RWPE2 (cell line): Measurements from ENCODE around the gene MTPN.

Source experiments
- ATAC-seq: fragments of 200-7000 bp; cut with Tn5 transposase; 3 replicates; pipeline ENCODE4 v1.9.1; 2021; ENCODE audit warnings: low read depth
- DNase-seq: peaks from one replicate; pipeline ENCODE4 v3.0.0-alpha.2; 2020; ENCODE audit warnings: low spot score
- H3K27ac ChIP-seq: fragments of 450-650 bp; 2 replicates; pipeline ENCODE4 v1.5.1; 2017; ENCODE audit warnings: mild to moderate bottlenecking; ENCODE audit not compliant: poor library complexity, severe bottlenecking
- H3K27me3 ChIP-seq: fragments of 250-450 bp; sonication (Bioruptor Pico); 2 replicates; pipeline ENCODE4 v1.5.1; 2021; ENCODE audit warnings: mild to moderate bottlenecking, moderate library complexity; ENCODE audit not compliant: insufficient read depth, poor library complexity, severe bottlenecking
- H3K36me3 ChIP-seq: fragments of 250-450 bp; sonication (Bioruptor Pico); 2 replicates; pipeline ENCODE4 v1.5.1; 2020; ENCODE audit warnings: low read depth, mild to moderate bottlenecking, moderate library complexity
- H3K4me1 ChIP-seq: fragments of 250-450 bp; sonication (Bioruptor Pico); 2 replicates; pipeline ENCODE4 v1.5.1; 2021; ENCODE audit warnings: mild to moderate bottlenecking, moderate library complexity; ENCODE audit not compliant: insufficient read depth, poor library complexity, severe bottlenecking
- H3K4me3 ChIP-seq: fragments of 250-450 bp; sonication (Bioruptor Pico); 2 replicates; pipeline ENCODE4 v1.5.1; 2021; ENCODE audit warnings: mild to moderate bottlenecking, moderate library complexity; ENCODE audit not compliant: severe bottlenecking
- H3K9me3 ChIP-seq: fragments of 250-450 bp; sonication (Bioruptor Pico); 2 replicates; pipeline ENCODE4 v1.5.1; 2021; ENCODE audit warnings: mild to moderate bottlenecking, moderate library complexity; ENCODE audit not compliant: severe bottlenecking
- TF ChIP-seq, protein P1 (sequence below): fragments of 450-650 bp; IDR thresholded peaks from one replicate; pipeline ENCODE4 v1.5.1; 2017; ENCODE audit warnings: mild to moderate bottlenecking, moderate library complexity; ENCODE audit not compliant: poor library complexity, severe bottlenecking

Gene MTPN

DNA sequence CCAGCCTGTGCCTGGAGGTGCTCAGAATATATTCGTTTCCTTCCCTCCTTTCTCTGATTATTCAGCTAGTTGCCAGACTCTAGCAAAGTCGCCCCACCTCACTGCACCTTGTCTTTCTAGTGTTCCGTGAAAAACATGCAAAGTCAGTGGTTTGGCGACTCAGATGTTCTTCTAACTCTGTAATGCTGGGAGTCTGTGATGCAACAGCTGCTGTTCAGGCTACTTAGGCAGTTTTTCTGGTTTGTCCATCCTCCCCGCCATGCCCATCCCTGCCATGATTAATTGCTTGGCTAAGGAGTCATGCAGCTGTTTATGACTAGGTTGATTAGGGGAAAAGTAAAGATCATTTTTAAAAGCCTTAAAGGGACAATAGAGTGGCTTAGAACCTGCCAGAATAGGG lies 99.4 kb downstream of the MTPN start:
- peaks cover 23% of the 10 kb centered on the region for H3K4me1 ChIP-seq
- no peak overlapping the region for H3K4me3 ChIP-seq
- H3K36me3 ChIP-seq = no peaks in the 10 kb centered on the region
- DNase-seq = peak; percentile 79
- H3K9me3 ChIP-seq = no peaks in the 10 kb centered on the region
- peak; percentile 95 for ATAC-seq
- TF ChIP-seq, protein P1, sequence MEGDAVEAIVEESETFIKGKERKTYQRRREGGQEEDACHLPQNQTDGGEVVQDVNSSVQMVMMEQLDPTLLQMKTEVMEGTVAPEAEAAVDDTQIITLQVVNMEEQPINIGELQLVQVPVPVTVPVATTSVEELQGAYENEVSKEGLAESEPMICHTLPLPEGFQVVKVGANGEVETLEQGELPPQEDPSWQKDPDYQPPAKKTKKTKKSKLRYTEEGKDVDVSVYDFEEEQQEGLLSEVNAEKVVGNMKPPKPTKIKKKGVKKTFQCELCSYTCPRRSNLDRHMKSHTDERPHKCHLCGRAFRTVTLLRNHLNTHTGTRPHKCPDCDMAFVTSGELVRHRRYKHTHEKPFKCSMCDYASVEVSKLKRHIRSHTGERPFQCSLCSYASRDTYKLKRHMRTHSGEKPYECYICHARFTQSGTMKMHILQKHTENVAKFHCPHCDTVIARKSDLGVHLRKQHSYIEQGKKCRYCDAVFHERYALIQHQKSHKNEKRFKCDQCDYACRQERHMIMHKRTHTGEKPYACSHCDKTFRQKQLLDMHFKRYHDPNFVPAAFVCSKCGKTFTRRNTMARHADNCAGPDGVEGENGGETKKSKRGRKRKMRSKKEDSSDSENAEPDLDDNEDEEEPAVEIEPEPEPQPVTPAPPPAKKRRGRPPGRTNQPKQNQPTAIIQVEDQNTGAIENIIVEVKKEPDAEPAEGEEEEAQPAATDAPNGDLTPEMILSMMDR = no peak
- peak overlapping the region; percentile 32 for H3K27ac ChIP-seq
- no peaks in the 10 kb centered on the region for H3K27me3 ChIP-seq
